ENCODE results near the gene FOXO3. TPM values are rescaled to one million over a fixed set of nuclear protein-coding genes. Genes with fewer than 3 reads are reported as not detected.

Gene FOXO3
- total and polyA plus RNA-seq, 2 of the 13 experiments (the other 11 are each of a cell fraction or from before 2014, with no cell fraction given), result 16.0 to 22.5 TPM

GRCh38 chr6:108714101-108714765 is 153.5 kb downstream of the FOXO3 start (continued):
- TF ChIP-seq ZFP91 (CRISPR knock-in tag; IDR thresholded peaks at IDR 0.05; ENCODE audit: borderline replicate concordance) (no peak), KAT7 (CRISPR knock-in tag; IDR thresholded peaks at IDR 0.05; ENCODE audit: borderline replicate concordance) (no peak), ZNF414 (CRISPR knock-in tag; IDR thresholded peaks at IDR 0.05) (no peak), SALL1 (CRISPR knock-in tag; IDR thresholded peaks at IDR 0.05) (0 out of 2 replicates have a peak, but pooled peaks have one; percentile 30), SOX5 (CRISPR knock-in tag; IDR thresholded peaks at IDR 0.05; ENCODE audit: borderline replicate concordance) (peak; percentile 59; the same call in 1 of the 2 replicates), ZNF709 (CRISPR knock-in tag; IDR thresholded peaks at IDR 0.05) (no peak), ARID2 (CRISPR knock-in tag; IDR thresholded peaks at IDR 0.05; ENCODE audit: borderline replicate concordance) (no peak), BATF2 (CRISPR knock-in tag; IDR thresholded peaks at IDR 0.05) (no peak), TFAP4 (IDR thresholded peaks at IDR 0.05; ENCODE audit: borderline replicate concordance, low read depth) (peak; percentile 47; the same call in 1 of the 2 replicates)
- TF ChIP-seq, protein P1, sequence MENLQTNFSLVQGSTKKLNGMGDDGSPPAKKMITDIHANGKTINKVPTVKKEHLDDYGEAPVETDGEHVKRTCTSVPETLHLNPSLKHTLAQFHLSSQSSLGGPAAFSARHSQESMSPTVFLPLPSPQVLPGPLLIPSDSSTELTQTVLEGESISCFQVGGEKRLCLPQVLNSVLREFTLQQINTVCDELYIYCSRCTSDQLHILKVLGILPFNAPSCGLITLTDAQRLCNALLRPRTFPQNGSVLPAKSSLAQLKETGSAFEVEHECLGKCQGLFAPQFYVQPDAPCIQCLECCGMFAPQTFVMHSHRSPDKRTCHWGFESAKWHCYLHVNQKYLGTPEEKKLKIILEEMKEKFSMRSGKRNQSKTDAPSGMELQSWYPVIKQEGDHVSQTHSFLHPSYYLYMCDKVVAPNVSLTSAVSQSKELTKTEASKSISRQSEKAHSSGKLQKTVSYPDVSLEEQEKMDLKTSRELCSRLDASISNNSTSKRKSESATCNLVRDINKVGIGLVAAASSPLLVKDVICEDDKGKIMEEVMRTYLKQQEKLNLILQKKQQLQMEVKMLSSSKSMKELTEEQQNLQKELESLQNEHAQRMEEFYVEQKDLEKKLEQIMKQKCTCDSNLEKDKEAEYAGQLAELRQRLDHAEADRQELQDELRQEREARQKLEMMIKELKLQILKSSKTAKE (CRISPR knock-in tag; IDR thresholded peaks at IDR 0.05; ENCODE audit: borderline replicate concordance), result no peak
- TF ChIP-seq, protein P2, sequence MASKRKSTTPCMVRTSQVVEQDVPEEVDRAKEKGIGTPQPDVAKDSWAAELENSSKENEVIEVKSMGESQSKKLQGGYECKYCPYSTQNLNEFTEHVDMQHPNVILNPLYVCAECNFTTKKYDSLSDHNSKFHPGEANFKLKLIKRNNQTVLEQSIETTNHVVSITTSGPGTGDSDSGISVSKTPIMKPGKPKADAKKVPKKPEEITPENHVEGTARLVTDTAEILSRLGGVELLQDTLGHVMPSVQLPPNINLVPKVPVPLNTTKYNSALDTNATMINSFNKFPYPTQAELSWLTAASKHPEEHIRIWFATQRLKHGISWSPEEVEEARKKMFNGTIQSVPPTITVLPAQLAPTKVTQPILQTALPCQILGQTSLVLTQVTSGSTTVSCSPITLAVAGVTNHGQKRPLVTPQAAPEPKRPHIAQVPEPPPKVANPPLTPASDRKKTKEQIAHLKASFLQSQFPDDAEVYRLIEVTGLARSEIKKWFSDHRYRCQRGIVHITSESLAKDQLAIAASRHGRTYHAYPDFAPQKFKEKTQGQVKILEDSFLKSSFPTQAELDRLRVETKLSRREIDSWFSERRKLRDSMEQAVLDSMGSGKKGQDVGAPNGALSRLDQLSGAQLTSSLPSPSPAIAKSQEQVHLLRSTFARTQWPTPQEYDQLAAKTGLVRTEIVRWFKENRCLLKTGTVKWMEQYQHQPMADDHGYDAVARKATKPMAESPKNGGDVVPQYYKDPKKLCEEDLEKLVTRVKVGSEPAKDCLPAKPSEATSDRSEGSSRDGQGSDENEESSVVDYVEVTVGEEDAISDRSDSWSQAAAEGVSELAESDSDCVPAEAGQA (IDR thresholded peaks at IDR 0.05; ENCODE audit: low read depth), result no peak
- TF ChIP-seq, protein P2 (CRISPR knock-in tag; IDR thresholded peaks at IDR 0.05; ENCODE audit: borderline replicate concordance), result no peak
